OCI-LY3 (cell line): Measurements from ENCODE around the gene CFAP77.

Experiments used
- H2AFZ ChIP-seq: fragments of 200-600, 300-600 bp; shearing (Covaris generic); 2 replicates; pipeline ENCODE4 v1.6.0; 2014; ENCODE audit warnings: antibody characterized with exemption, low read depth, low read length
- H3K27ac ChIP-seq: fragments of 200-600, 300-600 bp; sonication (generic); 2 replicates; pipeline ENCODE4 v1.5.1; 2014; ENCODE audit warnings: mild to moderate bottlenecking, low read length, moderate library complexity, mixed read lengths
- H3K27me3 ChIP-seq: fragments of 200-600, 300-600 bp; sonication (generic); 2 replicates; pipeline ENCODE4 v1.6.1; 2014; ENCODE audit warnings: low read depth, low read length, mixed read lengths
- H3K36me3 ChIP-seq: fragments of 200-600, 300-600 bp; sonication (generic); replicated peaks from 2 replicates; pipeline ENCODE3; 2014; ENCODE audit warnings: low read depth, low read length, mixed read lengths
- H3K4me1 ChIP-seq: fragments of 300-600, 200-600 bp; sonication (generic); 2 replicates; pipeline ENCODE4 v1.6.1; 2014; ENCODE audit warnings: low read length, mixed read lengths
- H3K4me2 ChIP-seq: fragments of 200-600, 300-600 bp; sonication (generic); 2 replicates; pipeline ENCODE4 v1.6.1; 2014; ENCODE audit warnings: low read length, mixed read lengths
- H3K4me3 ChIP-seq: fragments of 300-600, 200-600 bp; sonication (generic); 2 replicates; pipeline ENCODE4 v1.5.1; 2014; ENCODE audit warnings: antibody characterized with exemption, mild to moderate bottlenecking, low read length, moderate library complexity
- H3K79me2 ChIP-seq: fragments of 300-600, 200-600 bp; shearing (Covaris generic); 2 replicates; pipeline ENCODE4 v1.6.1; 2014; ENCODE audit warnings: mild to moderate bottlenecking, low read length, mixed read lengths
- H3K9ac ChIP-seq: fragments of 300-600, 200-600 bp; shearing (Covaris generic); 2 replicates; pipeline ENCODE4 v1.6.0; 2014; ENCODE audit warnings: mild to moderate bottlenecking, low read length, moderate library complexity
- H3K9me3 ChIP-seq: fragments of 200-600, 300-600 bp; shearing (Covaris generic); 2 replicates; pipeline ENCODE4 v1.6.1; 2014; ENCODE audit warnings: low read length, mixed read lengths; ENCODE audit not compliant: insufficient read depth
- H4K20me1 ChIP-seq: fragments of 200-600, 300-600 bp; sonication (generic); 2 replicates; pipeline ENCODE4 v1.6.1; 2016; ENCODE audit warnings: low read length, mixed read lengths; ENCODE audit not compliant: insufficient read depth
- EZH2phosphoT487 ChIP-seq: fragments of 200-600 bp; shearing (Covaris generic); IDR thresholded peaks from 2 replicates; pipeline ENCODE4 v1.6.1; 2018; ENCODE audit warnings: antibody characterized with exemption, mixed run types, low read depth
- TF ChIP-seq, protein P1 (sequence below): fragments of 200-600, 300-600 bp; sonication (generic); IDR thresholded peaks from 2 replicates; pipeline ENCODE4 v1.5.1; 2014; ENCODE audit warnings: antibody characterized with exemption, low read length, low read depth

CFAP77 gene

DNA sequence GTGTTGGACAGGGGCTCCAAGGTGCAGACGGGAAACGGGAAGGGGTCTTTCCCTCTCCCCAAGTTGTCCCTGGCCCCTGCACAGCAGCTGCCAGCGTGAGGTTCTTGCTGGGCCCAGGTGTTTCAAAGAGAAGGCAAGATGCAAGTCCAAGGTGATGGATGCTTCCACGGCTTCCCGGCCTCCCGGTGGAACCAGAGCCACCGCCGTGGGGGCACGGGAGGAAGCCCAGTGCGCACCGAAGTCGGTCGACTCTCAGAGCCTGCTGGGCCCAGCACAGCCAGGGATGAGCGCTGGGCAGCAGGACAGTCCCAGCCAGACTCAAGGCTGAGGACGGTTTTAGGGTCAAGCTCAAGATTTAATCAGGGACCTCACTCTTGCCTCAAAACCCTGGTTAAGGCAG is 147.1 kb downstream of the CFAP77 start:
- Histone ChIP-seq H3K9me3 (no peaks in the 10 kb centered on the region), H2AFZ (no peak overlapping the region), H3K4me3 (no peak overlapping the region), H4K20me1 (no peaks in the 10 kb centered on the region), H3K27ac (no peak overlapping the region), H3K36me3 (no peaks in the 10 kb centered on the region), H3K4me2 (no peak overlapping the region), H3K79me2 (no peaks in the 10 kb centered on the region), H3K27me3 (no peaks in the 10 kb centered on the region), H3K4me1 (no peaks in the 10 kb centered on the region), H3K9ac (no peak overlapping the region)
- TF ChIP-seq, protein P1, sequence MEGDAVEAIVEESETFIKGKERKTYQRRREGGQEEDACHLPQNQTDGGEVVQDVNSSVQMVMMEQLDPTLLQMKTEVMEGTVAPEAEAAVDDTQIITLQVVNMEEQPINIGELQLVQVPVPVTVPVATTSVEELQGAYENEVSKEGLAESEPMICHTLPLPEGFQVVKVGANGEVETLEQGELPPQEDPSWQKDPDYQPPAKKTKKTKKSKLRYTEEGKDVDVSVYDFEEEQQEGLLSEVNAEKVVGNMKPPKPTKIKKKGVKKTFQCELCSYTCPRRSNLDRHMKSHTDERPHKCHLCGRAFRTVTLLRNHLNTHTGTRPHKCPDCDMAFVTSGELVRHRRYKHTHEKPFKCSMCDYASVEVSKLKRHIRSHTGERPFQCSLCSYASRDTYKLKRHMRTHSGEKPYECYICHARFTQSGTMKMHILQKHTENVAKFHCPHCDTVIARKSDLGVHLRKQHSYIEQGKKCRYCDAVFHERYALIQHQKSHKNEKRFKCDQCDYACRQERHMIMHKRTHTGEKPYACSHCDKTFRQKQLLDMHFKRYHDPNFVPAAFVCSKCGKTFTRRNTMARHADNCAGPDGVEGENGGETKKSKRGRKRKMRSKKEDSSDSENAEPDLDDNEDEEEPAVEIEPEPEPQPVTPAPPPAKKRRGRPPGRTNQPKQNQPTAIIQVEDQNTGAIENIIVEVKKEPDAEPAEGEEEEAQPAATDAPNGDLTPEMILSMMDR: no peak
- no peak for TF ChIP-seq EZH2phosphoT487

DNA sequence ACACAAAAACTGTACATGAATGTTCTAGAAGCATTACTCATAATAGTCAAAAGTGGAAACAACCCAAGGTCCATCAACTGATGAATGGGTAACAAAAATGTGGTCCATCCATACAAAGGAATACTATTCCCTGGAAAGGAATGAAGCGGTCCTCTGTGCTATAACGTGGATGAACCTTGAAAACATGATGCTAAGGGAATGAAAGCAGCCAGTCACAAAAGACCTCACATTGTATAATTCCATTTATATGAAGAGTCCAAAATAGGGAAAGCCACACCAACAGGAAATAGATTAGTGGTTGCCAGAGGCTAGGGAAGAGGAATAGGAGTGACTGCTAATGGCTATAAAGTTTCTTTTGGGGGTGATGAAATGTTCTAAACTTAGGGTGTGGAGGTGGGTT is 149.7 kb downstream of the CFAP77 start:
- TF ChIP-seq, protein P1: no peak
- no peak for TF ChIP-seq EZH2phosphoT487
- Histone ChIP-seq H3K4me3 (no peak overlapping the region), H3K36me3 (no peaks in the 10 kb centered on the region), H3K9ac (no peak overlapping the region), H4K20me1 (no peaks in the 10 kb centered on the region), H3K4me1 (no peaks in the 10 kb centered on the region), H3K9me3 (no peaks in the 10 kb centered on the region), H3K79me2 (no peaks in the 10 kb centered on the region), H3K4me2 (no peak overlapping the region), H3K27me3 (no peaks in the 10 kb centered on the region), H3K27ac (no peak overlapping the region), H2AFZ (no peak overlapping the region)

DNA sequence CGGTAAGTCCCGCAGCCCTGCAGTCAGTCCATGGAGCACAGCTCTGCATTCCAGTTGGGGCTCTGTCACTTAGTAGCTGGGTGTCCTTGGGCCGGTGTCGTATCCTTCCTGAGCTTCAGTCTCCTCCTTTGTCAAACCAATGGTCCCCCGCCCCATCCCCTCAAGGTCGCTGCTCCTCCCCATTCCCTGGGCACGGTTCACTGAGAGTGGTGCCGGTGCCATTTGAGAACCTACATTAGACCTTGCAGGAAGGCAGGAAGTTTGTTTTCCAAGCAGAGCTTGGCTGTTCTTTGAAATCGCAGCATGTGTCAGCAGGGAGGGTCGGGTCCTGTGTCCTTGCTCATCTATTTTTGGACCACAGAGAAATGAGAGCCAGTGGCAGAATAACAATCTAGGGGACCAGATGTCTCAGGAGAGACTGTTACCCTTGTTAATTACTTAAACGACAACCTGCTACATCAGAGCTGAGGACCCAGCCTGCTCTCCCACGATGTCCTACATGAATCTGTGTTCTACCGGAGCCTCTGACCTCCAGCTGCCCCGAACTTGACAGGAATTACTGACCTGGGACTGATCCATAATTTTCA is 150.7 kb downstream of the CFAP77 start:
- no peak overlapping the region for H3K9ac ChIP-seq
- no peaks in the 10 kb centered on the region for H3K27me3 ChIP-seq

DNA sequence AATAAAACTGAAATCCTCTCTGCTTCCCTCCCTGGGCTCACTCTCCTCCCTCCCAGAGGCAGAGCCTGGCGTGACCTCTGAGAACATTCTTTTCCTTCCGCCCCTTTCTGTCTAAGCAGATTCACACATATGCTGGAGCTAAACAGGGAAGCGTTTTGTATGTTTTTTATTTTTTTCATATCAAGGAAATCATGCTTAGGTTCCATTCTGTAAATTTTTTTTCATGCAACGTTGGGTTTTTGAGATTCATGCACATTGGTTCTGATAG is 152.2 kb downstream of the CFAP77 start:
- H3K4me1 ChIP-seq: no peaks in the 10 kb centered on the region
- no peak overlapping the region for H3K27ac ChIP-seq
- no peaks in the 10 kb centered on the region for H3K9me3 ChIP-seq
- no peaks in the 10 kb centered on the region for H4K20me1 ChIP-seq
- H3K4me2 ChIP-seq: no peak overlapping the region
- H3K36me3 ChIP-seq: no peaks in the 10 kb centered on the region
- TF ChIP-seq, protein P1: no peak
- TF ChIP-seq EZH2phosphoT487: no peak
- H3K79me2 ChIP-seq: no peaks in the 10 kb centered on the region
- H3K4me3 ChIP-seq: no peak overlapping the region
- H3K27me3 ChIP-seq: no peaks in the 10 kb centered on the region
- no peak overlapping the region for H3K9ac ChIP-seq
- no peak overlapping the region for H2AFZ ChIP-seq

More for the DNA sequence above, 150.7 kb downstream of the CFAP77 start:
- H3K4me3 ChIP-seq: no peak overlapping the region
- H3K79me2 ChIP-seq: no peaks in the 10 kb centered on the region
- H3K27ac ChIP-seq: no peak overlapping the region
- no peak overlapping the region for H2AFZ ChIP-seq
- H3K4me1 ChIP-seq: no peaks in the 10 kb centered on the region
- no peak overlapping the region for H3K4me2 ChIP-seq
- no peaks in the 10 kb centered on the region for H3K36me3 ChIP-seq
- no peaks in the 10 kb centered on the region for H3K9me3 ChIP-seq
- TF ChIP-seq, protein P1: no peak
- no peak for TF ChIP-seq EZH2phosphoT487
- H4K20me1 ChIP-seq: no peaks in the 10 kb centered on the region
